SH-SY5Y (cell line): ENCODE measurements around the gene KCNIP4.

Experiments used
- GATA2 ChIP-seq: IDR thresholded peaks from 2 replicates; pipeline ENCODE4 v1.6.1; 2011; ENCODE audit warnings: mild to moderate bottlenecking, low read depth, low read length
- GATA3 ChIP-seq: IDR thresholded peaks from 2 replicates; pipeline ENCODE4 v1.6.1; 2011; ENCODE audit warnings: low read depth, mild to moderate bottlenecking, low read length, moderate library complexity

- no peak for TF ChIP-seq GATA2
- TF ChIP-seq GATA3: no peak
Observed at GRCh38 chr4:21134994-21135393, 813.6 kb downstream of the KCNIP4 start.
